ENCODE data around the gene TTC21B.
A peak's percentile ranks its signal among the peaks of the same experiment; 100 is the strongest.
"Not testable (repeated sequence)": the region's sequence is repeated elsewhere in the genome, so short reads cannot be mapped to it uniquely, and the experiment has no call there.

The TTC21B gene

DNA sequence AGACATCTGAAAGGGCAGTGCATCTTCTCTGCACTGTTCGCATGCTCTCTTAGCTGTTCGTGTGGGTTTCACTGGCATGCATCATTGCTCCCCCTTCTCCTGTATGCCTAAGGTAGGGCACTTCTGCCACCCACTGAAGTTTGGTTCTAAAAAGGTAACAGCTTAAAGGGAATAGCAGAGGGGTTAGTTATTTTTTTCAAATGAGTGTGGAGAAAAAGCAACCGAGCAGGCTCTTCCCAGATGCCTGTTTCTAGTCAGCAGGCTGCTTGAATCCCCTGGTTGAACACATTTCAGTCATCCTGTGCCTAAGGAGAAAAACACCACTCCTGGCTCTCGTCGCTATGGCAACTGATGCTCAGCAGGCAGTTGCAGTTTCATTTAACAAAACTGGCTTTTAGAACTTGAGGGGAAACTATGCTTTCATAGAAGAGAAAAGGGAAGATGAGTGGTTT, 89.7 kb downstream of the TTC21B start:
- Mint-ChIP-seq H3K4me1 (no peaks in the 10 kb centered on the region), H3K27ac (no peak overlapping the region), H3K4me3 (no peak overlapping the region), H3K27me3 (ENCODE audit: low read depth, poor library complexity) (no peaks in the 10 kb centered on the region), H3K9me3 (peaks cover 30% of the 10 kb centered on the region), H3K36me3 (ENCODE audit: low read depth) (peaks cover 24% of the 10 kb centered on the region)
- TF ChIP-seq, protein P1, sequence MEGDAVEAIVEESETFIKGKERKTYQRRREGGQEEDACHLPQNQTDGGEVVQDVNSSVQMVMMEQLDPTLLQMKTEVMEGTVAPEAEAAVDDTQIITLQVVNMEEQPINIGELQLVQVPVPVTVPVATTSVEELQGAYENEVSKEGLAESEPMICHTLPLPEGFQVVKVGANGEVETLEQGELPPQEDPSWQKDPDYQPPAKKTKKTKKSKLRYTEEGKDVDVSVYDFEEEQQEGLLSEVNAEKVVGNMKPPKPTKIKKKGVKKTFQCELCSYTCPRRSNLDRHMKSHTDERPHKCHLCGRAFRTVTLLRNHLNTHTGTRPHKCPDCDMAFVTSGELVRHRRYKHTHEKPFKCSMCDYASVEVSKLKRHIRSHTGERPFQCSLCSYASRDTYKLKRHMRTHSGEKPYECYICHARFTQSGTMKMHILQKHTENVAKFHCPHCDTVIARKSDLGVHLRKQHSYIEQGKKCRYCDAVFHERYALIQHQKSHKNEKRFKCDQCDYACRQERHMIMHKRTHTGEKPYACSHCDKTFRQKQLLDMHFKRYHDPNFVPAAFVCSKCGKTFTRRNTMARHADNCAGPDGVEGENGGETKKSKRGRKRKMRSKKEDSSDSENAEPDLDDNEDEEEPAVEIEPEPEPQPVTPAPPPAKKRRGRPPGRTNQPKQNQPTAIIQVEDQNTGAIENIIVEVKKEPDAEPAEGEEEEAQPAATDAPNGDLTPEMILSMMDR (IDR thresholded peaks at IDR 0.05), result no peak
- no peak for DNase-seq

DNA sequence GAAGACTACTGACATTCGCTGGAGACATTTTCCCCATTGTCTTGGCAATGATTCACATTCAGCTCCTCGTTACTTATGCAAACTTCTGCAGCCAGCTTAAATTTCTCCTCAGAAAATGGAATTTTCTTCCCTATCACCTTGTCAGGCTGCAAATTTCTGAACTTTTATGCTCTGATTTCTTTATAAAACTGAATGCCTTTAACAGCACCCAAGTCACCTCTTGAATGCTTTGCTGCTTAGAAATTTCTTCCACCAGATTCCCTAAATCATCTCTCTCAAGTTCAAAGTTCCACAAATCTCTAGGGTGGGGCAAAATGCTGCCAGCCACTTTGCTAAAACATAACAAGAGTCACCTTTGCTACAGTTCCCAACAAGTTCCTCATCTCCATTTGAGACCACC, 92.5 kb downstream of the TTC21B start:
- H3K4me3 Mint-ChIP-seq; H3K27ac Mint-ChIP-seq; DNase-seq; H3K4me1 Mint-ChIP-seq; H3K27me3 Mint-ChIP-seq (ENCODE audit: low read depth, poor library complexity): not testable (repeated sequence)
- Mint-ChIP-seq H3K9me3 (peaks cover 35% of the 10 kb centered on the region), H3K36me3 (ENCODE audit: low read depth) (peaks cover 24% of the 10 kb centered on the region)

DNA sequence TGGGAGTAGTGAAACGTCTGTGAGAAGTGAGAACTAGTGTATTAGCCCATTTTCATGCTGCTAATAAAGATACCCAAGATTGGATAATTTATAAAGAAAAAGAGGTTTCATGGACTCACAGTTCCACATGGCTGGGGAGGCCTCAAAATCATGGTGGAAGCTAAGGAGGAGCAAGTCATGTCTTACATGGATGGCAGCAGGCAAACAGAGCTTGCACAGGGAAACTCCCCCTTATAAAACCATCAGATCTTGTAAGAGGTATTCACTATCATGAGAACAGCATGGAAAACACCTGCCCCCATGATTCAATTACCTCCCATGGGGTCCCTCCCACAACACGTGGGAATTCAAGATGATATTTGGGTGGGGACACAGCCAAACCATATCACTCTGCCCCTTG, 93.9 kb downstream of the TTC21B start:
- not testable (repeated sequence) for H3K27ac Mint-ChIP-seq; H3K27me3 Mint-ChIP-seq (ENCODE audit: low read depth, poor library complexity); H3K4me3 Mint-ChIP-seq; DNase-seq; H3K4me1 Mint-ChIP-seq
- Mint-ChIP-seq H3K36me3 (ENCODE audit: low read depth) (peaks cover 30% of the 10 kb centered on the region), H3K9me3 (peaks cover 35% of the 10 kb centered on the region)

DNA sequence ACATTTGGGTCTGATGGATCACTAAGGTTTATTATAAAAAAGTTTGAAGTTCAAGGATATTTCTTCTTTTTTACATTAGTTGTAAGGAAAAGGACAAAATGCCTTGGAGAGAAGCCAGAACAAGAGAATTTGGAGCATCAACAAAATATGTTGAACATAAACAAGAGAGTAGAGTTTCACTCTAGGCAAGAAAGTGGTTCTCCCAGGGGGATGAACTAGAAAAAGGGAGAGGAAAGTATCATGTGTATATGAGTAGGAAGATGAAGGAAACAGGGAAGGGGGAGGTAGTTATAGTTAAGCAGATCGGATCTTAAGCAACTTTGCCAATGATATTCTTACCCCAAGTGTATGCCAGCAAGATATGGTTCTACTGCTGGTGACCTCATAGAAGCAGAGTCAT, 95.7 kb downstream of the TTC21B start:
- DNase-seq, result no peak
- Mint-ChIP-seq H3K27me3 (ENCODE audit: low read depth, poor library complexity) (peaks cover 6% of the 10 kb centered on the region), H3K36me3 (ENCODE audit: low read depth) (peaks cover 45% of the 10 kb centered on the region), H3K4me3 (no peak overlapping the region), H3K4me1 (no peaks in the 10 kb centered on the region), H3K27ac (no peak overlapping the region), H3K9me3 (peaks cover 46% of the 10 kb centered on the region)
- TF ChIP-seq, protein P1 (IDR thresholded peaks at IDR 0.05), result no peak

DNA sequence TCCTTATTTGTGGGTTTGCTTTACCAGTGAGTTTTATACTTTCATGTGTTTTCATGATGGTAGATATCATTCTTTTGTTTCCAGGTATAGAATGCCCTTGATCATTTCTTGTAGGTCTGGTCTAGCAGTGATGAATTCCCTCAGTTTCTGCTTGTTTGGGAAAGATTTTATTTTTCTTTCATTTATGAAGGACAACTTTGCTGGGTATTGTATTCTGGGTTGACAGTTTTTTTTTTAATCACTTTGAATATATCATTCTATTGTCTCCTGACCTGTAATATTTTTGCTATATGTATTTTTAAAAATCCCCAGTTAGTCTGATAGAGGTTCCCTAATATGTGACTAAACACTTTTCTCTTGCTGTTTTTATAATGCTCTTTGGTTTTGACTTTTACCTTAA, 101.2 kb downstream of the TTC21B start:
- H3K4me3 Mint-ChIP-seq, result no peak overlapping the region
- peaks cover 8% of the 10 kb centered on the region for H3K4me1 Mint-ChIP-seq
- no peak for DNase-seq
- no peak overlapping the region for H3K27ac Mint-ChIP-seq
- TF ChIP-seq, protein P1 (IDR thresholded peaks at IDR 0.05), result no peak
- H3K27me3 Mint-ChIP-seq (ENCODE audit: low read depth, poor library complexity), result peaks cover 6% of the 10 kb centered on the region
- peaks cover 42% of the 10 kb centered on the region for H3K36me3 Mint-ChIP-seq (ENCODE audit: low read depth)
- peaks cover 52% of the 10 kb centered on the region for H3K9me3 Mint-ChIP-seq

DNA sequence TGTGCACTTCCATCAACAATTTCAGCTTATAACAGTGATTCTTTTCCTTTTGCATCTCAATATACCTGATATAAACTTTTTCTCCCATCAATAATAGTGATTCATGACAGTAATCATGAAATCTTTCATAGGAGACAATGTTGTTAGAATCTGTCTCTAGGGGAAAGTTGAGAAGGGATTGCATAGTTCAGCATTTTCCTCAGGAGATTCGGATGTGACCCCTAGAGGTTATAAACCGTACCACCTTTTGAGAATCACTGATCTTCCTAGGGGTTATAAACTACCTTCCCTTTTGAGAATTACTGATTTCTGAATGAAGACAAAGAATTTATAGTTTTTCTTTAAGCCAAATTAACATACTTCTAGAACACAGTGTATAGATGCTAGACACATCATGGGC, 106.6 kb downstream of the TTC21B start:
- DNase-seq, result no peak
- TF ChIP-seq, protein P1 (IDR thresholded peaks at IDR 0.05), result no peak
- H3K4me3 Mint-ChIP-seq, result no peak overlapping the region
- H3K36me3 Mint-ChIP-seq (ENCODE audit: low read depth), result peaks cover 12% of the 10 kb centered on the region
- H3K27ac Mint-ChIP-seq, result no peak overlapping the region
- peaks cover 33% of the 10 kb centered on the region for H3K9me3 Mint-ChIP-seq
- H3K27me3 Mint-ChIP-seq (ENCODE audit: low read depth, poor library complexity), result no peaks in the 10 kb centered on the region
- peaks cover 15% of the 10 kb centered on the region for H3K4me1 Mint-ChIP-seq

DNA sequence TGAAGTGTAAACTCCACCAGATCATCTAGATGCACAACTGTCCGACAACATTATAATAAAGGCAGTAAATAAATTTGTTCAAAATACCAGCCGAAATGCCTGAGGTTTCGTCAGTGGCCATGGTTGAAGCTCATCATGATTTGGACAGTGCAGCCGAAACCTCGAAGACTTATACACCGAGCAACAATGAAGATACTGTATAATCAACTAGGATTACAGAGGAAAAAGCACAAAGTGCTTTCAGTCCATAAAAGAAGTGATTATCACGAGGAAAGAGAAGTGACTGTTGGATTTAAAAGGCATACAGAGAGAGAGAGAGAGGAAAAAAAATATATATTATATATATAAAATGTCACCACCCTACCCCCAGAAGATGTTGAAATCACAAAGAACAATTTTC, 107.5 kb downstream of the TTC21B start:
- peaks cover 5% of the 10 kb centered on the region for H3K36me3 Mint-ChIP-seq (ENCODE audit: low read depth)
- peaks cover 15% of the 10 kb centered on the region for H3K4me1 Mint-ChIP-seq
- TF ChIP-seq, protein P1 (IDR thresholded peaks at IDR 0.05), result no peak
- no peaks in the 10 kb centered on the region for H3K27me3 Mint-ChIP-seq (ENCODE audit: low read depth, poor library complexity)
- peak overlapping the region; percentile 8 for H3K27ac Mint-ChIP-seq
- no peak for DNase-seq
- no peak overlapping the region for H3K4me3 Mint-ChIP-seq
- H3K9me3 Mint-ChIP-seq, result peaks cover 23% of the 10 kb centered on the region

Measured in nephron progenitor cell (in vitro differentiated cells).